Endothelial cell (in vitro differentiated cells): ENCODE data around the gene HS3ST4. TPM values are rescaled to one million over a fixed set of nuclear protein-coding genes. Genes with fewer than 3 reads are reported as not detected.

Experiments
- DNase-seq: peaks from one replicate; pipeline ENCODE4 v3.0.0; 2021; ENCODE audit warnings: low spot score
- H3K27ac Mint-ChIP-seq: one replicate; pipeline ENCODE4 v1.8.0; 2021; ENCODE audit warnings: mixed read lengths, inconsistent platforms; ENCODE audit not compliant: unreplicated experiment
- H3K27me3 Mint-ChIP-seq: one replicate; pipeline ENCODE4 v1.8.0; 2021; ENCODE audit warnings: mild to moderate bottlenecking, moderate library complexity, mixed read lengths, inconsistent platforms; ENCODE audit not compliant: unreplicated experiment
- H3K36me3 Mint-ChIP-seq: one replicate; pipeline ENCODE4 v1.8.0; 2021; ENCODE audit warnings: mild to moderate bottlenecking, low read depth, mixed read lengths, inconsistent platforms; ENCODE audit not compliant: unreplicated experiment
- H3K4me1 Mint-ChIP-seq: one replicate; pipeline ENCODE4 v1.8.0; 2021; ENCODE audit warnings: mild to moderate bottlenecking, mixed read lengths, inconsistent platforms; ENCODE audit not compliant: unreplicated experiment
- H3K4me3 Mint-ChIP-seq: one replicate; pipeline ENCODE4 v1.8.0; 2021; ENCODE audit warnings: mild to moderate bottlenecking, mixed read lengths, inconsistent platforms; ENCODE audit not compliant: unreplicated experiment
- H3K9me3 Mint-ChIP-seq: one replicate; pipeline ENCODE4 v1.8.0; 2021; ENCODE audit warnings: mixed read lengths, inconsistent platforms; ENCODE audit not compliant: unreplicated experiment
- total RNA-seq: library from RNA; stranded (reverse); fragmentation: NEBNext Ultra II Directional; extraction: Animal tissue kit (Norgen Biotek cat#: 25700); gene quantifications from one replicate; pipeline ENCODE4 v1.2.1, GENCODE V29; 2021; ENCODE audit not compliant: unreplicated experiment
- TF ChIP-seq, protein P1 (sequence below): fragments of 200-600 bp; sonication (generic); IDR thresholded peaks from one replicate; pipeline ENCODE4 v1.5.0; 2021; ENCODE audit warnings: antibody characterized with exemption; ENCODE audit not compliant: unreplicated experiment

The HS3ST4 gene
- total RNA-seq, 1 donor from 2014 or later = 4.8 TPM

DNA sequence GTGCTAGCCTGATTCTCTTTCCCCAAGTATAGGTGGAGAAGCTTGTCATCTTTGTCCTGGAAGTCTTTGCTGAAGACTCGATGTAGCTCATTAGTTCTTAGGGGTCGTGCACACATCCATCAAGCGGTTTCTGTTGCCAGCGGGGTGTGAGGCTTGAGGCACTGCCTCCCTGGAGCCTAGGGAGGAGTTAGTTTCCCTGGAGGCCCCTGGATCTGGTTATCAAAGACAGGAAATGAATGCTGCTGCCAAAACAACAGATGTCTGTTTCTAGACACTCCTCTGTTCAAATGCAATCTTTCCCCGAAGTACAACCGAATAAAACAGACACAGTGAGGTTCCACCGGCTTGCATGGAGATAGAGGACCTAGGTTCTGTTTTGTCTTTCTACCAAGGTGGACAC is 17.5 kb downstream of the HS3ST4 start:
- TF ChIP-seq, protein P1, sequence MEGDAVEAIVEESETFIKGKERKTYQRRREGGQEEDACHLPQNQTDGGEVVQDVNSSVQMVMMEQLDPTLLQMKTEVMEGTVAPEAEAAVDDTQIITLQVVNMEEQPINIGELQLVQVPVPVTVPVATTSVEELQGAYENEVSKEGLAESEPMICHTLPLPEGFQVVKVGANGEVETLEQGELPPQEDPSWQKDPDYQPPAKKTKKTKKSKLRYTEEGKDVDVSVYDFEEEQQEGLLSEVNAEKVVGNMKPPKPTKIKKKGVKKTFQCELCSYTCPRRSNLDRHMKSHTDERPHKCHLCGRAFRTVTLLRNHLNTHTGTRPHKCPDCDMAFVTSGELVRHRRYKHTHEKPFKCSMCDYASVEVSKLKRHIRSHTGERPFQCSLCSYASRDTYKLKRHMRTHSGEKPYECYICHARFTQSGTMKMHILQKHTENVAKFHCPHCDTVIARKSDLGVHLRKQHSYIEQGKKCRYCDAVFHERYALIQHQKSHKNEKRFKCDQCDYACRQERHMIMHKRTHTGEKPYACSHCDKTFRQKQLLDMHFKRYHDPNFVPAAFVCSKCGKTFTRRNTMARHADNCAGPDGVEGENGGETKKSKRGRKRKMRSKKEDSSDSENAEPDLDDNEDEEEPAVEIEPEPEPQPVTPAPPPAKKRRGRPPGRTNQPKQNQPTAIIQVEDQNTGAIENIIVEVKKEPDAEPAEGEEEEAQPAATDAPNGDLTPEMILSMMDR = no peak
- peaks cover 1% of the 10 kb centered on the region for H3K27me3 Mint-ChIP-seq
- no peaks in the 10 kb centered on the region for H3K36me3 Mint-ChIP-seq
- peak overlapping the region; percentile 85 for H3K27ac Mint-ChIP-seq
- no peaks in the 10 kb centered on the region for H3K9me3 Mint-ChIP-seq
- H3K4me3 Mint-ChIP-seq = no peak overlapping the region
- peaks cover 17% of the 10 kb centered on the region for H3K4me1 Mint-ChIP-seq
- no peak for DNase-seq

GRCh38 chr16:25713785-25714570 is 22.2 kb downstream of the HS3ST4 start:
- no peak overlapping the region for H3K27ac Mint-ChIP-seq
- TF ChIP-seq, protein P1 = no peak
- H3K36me3 Mint-ChIP-seq = no peaks in the 10 kb centered on the region

GRCh38 chr16:25716186-25716585 is 24.4 kb downstream of the HS3ST4 start:
- Mint-ChIP-seq H3K27ac (no peak overlapping the region), H3K4me3 (no peak overlapping the region), H3K36me3 (no peaks in the 10 kb centered on the region), H3K9me3 (no peaks in the 10 kb centered on the region), H3K4me1 (peaks cover 5% of the 10 kb centered on the region), H3K27me3 (no peaks in the 10 kb centered on the region)
- DNase-seq = no peak
- TF ChIP-seq, protein P1 = no peak

More at GRCh38 chr16:25713785-25714570, 22.2 kb downstream of the HS3ST4 start:
- Mint-ChIP-seq H3K4me3 (no peak overlapping the region), H3K4me1 (peaks cover 14% of the 10 kb centered on the region), H3K27me3 (peaks cover 1% of the 10 kb centered on the region), H3K9me3 (no peaks in the 10 kb centered on the region)
- no peak for DNase-seq

DNA sequence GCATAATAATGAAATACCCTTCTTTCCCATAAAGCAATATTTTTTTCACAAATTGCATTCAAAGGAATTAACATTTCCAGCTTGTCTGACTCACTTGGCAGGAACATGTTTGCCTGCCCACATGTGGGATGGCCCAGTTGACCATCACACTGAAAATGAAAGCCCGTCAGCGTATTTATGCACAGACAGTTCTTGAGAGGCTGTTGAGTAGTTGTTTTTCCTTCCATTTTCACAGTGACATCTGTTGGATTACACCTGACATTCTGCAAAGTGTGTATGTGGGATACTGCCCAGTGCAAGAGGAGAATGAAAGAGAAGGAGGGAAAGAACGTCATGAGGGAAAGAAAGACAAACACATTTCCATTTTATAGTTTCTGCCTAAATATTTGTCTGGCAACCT is 29.7 kb downstream of the HS3ST4 start:
- Mint-ChIP-seq H3K9me3 (no peaks in the 10 kb centered on the region), H3K27ac (no peak overlapping the region), H3K4me3 (no peak overlapping the region), H3K27me3 (no peaks in the 10 kb centered on the region), H3K4me1 (no peaks in the 10 kb centered on the region), H3K36me3 (no peaks in the 10 kb centered on the region)
- TF ChIP-seq, protein P1 = no peak
- DNase-seq = no peak

DNA sequence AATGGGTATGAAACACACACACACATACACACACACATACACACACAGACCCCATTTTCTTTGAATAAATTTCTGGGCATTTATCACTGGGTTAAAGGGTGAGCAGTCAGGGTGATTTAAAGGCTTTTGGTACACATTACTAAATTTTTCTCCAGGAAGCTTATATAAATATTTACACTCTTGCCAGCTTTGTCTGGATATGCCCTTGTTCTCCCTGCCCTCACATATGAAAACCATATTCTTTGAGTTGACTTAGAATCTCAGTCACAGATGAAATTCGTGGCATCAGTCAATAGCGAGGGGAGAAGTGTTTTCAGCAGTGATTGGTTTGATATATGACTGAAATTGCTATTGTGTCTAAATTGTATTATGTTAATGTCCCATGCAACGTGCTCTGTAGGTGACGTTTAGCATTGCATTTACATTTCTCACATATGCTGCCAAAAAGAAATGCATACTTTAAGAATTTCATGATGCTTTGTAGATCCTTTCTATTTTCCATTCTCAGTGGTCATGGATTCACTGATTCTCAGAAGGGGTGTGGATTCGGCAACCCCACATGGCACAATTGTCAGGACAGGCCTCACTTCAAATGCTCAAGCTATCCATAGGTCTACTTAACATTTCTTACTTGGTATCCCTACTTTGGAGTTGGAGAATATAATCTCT is 34.8 kb downstream of the HS3ST4 start:
- H3K36me3 Mint-ChIP-seq = no peaks in the 10 kb centered on the region
- no peak overlapping the region for H3K27ac Mint-ChIP-seq
- no peaks in the 10 kb centered on the region for H3K9me3 Mint-ChIP-seq
- H3K4me3 Mint-ChIP-seq = no peak overlapping the region
- TF ChIP-seq, protein P1 = no peak
- no peaks in the 10 kb centered on the region for H3K4me1 Mint-ChIP-seq
- no peak for DNase-seq
- no peaks in the 10 kb centered on the region for H3K27me3 Mint-ChIP-seq
